Activated T-helper 1 cell treated with anti-CD3 and anti-CD28 coated beads, Interleukin-12 subunit alpha, Interleukin-12 subunit beta, Interleukin-2, Interleukin-4 antibody, amounts not matched to agents 30 ng/mL and 10 ng/mL and 1 ng/mL, durations not matched to agents 14 hours and 24 hours and 36 hours (primary cell): ENCODE measurements around the gene GSTO2. TPM values are rescaled to one million over a fixed set of nuclear protein-coding genes. Genes with fewer than 3 reads are reported as not detected.

Source experiments
- DNase-seq: peaks from one replicate; pipeline ENCODE4 v3.0.0; 2021; ENCODE audit warnings: low spot score
- H3K27ac Mint-ChIP-seq: one replicate; pipeline ENCODE4 v1.8.0; 2021; ENCODE audit warnings: mild to moderate bottlenecking, mixed read lengths
- H3K27me3 Mint-ChIP-seq: one replicate; pipeline ENCODE4 v1.8.0; 2022; ENCODE audit warnings: mild to moderate bottlenecking, moderate library complexity, mixed read lengths; ENCODE audit not compliant: insufficient read depth
- H3K36me3 Mint-ChIP-seq: one replicate; pipeline ENCODE4 v1.8.0; 2021; ENCODE audit warnings: low read depth, mixed read lengths
- H3K4me1 Mint-ChIP-seq: one replicate; pipeline ENCODE4 v1.8.0; 2021; ENCODE audit warnings: low read depth, mixed read lengths
- H3K4me3 Mint-ChIP-seq: one replicate; pipeline ENCODE4 v1.8.0; 2021; ENCODE audit warnings: mild to moderate bottlenecking, moderate library complexity, mixed read lengths
- H3K9me3 Mint-ChIP-seq: one replicate; pipeline ENCODE4 v1.8.0; 2021; ENCODE audit warnings: mixed read lengths
- intact Hi-C: fragments of 100-400 bp; cut with micrococcal nuclease; formaldehyde crosslinking; loops from one replicate; pipeline ENCODE4 v1.15.1; 2024
- total RNA-seq: library from RNA; stranded (reverse); gene quantifications from 2 replicates; pipeline ENCODE4 v1.2.3, GENCODE V29; 2022

GSTO2 gene
- total RNA-seq, 1 donor from 2014 or later, result 1.1 TPM

DNA sequence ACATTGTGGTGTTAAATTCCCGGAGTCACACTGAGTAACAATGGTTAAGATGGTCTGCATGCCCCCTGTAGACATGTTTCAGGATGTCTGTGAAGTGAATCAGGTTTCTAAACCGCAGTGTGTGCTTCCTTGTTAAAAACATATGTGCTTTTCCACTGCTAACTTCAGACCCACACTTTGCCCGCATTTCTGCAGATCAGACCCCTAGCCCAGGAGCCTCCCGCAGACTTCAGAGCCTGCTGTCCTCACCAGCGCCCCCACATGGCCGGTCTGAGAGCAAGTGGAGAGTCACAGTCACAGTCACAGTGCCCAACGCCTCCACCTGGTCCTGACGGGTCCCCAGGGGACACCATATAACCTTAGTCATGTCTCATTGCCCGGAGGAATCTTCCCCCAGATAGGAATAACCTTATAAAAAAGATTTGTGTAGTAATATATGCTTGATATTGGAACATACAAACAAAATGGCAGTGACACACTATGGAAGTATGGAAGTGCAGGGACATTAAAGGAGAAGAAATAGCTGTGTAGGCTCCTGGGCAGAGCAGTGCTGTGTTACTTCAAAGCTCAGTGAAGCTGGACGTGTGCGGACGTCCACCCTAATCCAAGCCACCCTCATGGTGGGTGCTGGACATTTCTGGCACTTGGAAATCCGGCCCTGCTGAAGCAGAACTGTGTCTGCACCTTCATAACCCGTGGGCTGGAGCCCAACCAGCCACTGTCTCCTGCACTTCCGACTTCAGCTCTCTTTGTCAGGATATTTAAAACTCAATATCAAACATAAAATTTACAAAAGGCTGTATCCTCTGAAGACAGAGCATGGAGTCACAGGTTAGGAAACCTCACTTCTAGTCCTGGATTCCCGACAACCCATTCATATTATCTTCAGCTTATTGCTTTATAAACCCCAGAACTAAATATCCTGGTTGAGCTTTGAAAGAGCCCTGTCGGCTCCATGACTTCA, 29.0 kb downstream of the GSTO2 start:
- Mint-ChIP-seq H3K27ac (no peak overlapping the region), H3K4me3 (no peak overlapping the region), H3K36me3 (peaks cover 9% of the 10 kb centered on the region), H3K9me3 (peaks cover 7% of the 10 kb centered on the region), H3K4me1 (peaks cover 34% of the 10 kb centered on the region), H3K27me3 (no peaks in the 10 kb centered on the region)
- DNase-seq, result no peak
- intact Hi-C loops, result no loop called here

DNA sequence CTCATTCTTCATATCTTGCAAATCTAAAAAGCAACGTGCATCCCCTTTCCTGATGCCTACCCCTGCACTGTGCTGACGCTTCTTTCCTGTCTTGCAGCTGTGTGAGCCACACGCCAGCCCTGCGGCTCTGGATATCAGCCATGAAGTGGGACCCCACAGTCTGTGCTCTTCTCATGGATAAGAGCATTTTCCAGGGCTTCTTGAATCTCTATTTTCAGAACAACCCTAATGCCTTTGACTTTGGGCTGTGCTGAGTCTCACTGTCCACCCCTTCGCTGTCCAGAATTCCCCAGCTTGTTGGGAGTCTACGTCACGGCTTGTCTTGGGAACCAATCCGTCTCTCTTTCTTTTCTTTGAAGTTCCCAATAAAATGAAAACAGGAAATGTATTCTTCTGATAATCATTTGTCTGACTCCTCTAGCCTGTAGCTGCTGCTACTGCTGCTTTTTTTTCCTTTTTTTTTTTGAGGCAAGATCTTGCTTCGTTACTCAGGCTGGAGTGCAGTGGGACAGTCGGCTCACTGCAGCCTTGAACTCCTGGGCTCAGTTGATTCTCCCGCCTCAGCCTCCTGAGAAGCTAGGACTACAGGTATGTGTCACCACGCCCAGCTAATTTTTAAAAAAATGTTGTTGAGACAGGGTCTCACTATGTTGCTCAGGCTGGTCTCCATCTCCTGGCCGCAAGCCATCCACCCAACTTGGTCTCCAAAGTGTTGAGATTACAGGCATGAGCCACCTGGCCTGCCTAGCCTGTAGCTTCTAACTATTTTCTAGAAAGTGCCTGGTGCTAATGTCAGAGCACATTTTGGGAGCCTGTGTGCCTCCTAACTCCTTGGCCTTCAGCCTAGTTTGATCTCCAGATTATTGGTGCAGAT, 30.3 kb downstream of the GSTO2 start:
- Mint-ChIP-seq H3K27me3 (no peaks in the 10 kb centered on the region), H3K27ac (no peak overlapping the region), H3K9me3 (peaks cover 15% of the 10 kb centered on the region), H3K36me3 (peaks cover 15% of the 10 kb centered on the region), H3K4me3 (no peak overlapping the region), H3K4me1 (peaks cover 44% of the 10 kb centered on the region)
- intact Hi-C loops, result no loop called here
- no peak for DNase-seq

DNA sequence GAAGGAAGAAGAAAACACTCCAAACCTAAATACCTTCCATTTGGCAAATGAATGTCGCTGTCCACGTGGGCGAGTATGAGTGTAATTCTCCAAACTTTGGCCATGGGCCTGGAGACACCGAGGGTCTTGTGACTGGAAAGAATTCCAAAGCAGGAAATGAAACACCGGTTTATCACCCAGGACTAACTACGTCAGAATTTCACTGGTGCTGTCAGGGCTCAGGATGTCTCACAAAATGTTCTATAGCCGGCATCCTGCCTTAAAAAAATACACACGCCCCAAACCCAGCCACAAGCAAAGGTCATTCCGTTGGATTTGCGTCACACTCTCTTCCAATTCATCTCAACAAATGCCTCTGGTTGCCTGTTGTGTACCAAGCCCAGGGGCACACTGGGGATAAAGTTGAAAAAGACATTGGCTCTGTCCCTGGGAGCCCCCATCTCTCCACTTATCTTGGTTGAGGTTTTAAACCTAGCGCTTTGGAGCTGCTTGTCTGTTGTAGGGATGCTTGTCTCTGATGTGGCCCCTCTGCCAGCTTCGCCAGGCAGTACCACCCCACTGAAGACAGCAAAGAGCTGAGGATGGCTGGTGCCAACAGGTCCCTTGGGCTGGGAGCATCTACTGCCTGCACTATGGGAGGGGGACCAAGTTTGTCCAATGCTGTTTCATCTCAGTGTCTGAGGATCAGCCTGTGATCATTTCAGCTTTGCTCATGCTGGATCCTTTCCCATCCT, 31.2 kb downstream of the GSTO2 start:
- Mint-ChIP-seq H3K36me3 (peaks cover 15% of the 10 kb centered on the region), H3K4me3 (no peak overlapping the region), H3K27ac (peak overlapping the region; percentile 82), H3K9me3 (peaks cover 15% of the 10 kb centered on the region), H3K4me1 (peaks cover 44% of the 10 kb centered on the region), H3K27me3 (no peaks in the 10 kb centered on the region)
- intact Hi-C loops, result loop anchor here (1.0 kb wide), 1 partner anchor 9 kb away; no protein-coding TSS in a partner anchor
- DNase-seq, result no peak

DNA sequence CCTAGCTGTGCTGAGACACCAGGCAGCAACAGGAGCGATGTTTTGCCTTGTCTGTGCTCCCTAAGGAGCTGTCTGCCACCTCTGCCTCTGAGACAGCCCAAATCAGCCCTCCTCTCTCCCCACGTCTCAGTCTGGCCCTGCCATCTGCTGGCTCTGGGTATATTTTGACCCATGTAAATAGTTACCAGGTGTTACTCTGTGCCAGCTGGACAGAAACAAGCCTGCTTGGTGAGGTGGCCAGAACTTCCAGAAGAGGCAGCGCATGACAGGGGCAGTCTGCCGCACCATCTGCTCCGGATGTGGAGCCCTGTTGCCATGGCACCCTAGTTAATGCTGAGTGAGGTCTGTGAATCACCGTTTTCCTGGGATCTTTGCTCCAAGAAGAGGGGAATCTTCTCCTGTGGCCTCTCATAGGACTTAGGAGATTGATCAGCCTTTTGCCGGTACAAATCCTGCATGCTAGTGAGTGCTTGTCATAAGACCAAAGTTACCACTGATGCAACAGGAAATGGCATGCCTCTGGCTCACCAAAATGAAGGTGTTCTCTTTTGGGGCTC, 31.8 kb downstream of the GSTO2 start:
- no peak for DNase-seq
- H3K4me1 Mint-ChIP-seq, result peaks cover 48% of the 10 kb centered on the region
- no peaks in the 10 kb centered on the region for H3K27me3 Mint-ChIP-seq
- intact Hi-C loops, result loop anchor here (1.0 kb wide), 1 partner anchor 10 kb away; no protein-coding TSS in a partner anchor
- H3K4me3 Mint-ChIP-seq, result peak overlapping the region; percentile 25
- peak overlapping the region; percentile 82 for H3K27ac Mint-ChIP-seq
- peaks cover 15% of the 10 kb centered on the region for H3K9me3 Mint-ChIP-seq
- peaks cover 15% of the 10 kb centered on the region for H3K36me3 Mint-ChIP-seq

DNA sequence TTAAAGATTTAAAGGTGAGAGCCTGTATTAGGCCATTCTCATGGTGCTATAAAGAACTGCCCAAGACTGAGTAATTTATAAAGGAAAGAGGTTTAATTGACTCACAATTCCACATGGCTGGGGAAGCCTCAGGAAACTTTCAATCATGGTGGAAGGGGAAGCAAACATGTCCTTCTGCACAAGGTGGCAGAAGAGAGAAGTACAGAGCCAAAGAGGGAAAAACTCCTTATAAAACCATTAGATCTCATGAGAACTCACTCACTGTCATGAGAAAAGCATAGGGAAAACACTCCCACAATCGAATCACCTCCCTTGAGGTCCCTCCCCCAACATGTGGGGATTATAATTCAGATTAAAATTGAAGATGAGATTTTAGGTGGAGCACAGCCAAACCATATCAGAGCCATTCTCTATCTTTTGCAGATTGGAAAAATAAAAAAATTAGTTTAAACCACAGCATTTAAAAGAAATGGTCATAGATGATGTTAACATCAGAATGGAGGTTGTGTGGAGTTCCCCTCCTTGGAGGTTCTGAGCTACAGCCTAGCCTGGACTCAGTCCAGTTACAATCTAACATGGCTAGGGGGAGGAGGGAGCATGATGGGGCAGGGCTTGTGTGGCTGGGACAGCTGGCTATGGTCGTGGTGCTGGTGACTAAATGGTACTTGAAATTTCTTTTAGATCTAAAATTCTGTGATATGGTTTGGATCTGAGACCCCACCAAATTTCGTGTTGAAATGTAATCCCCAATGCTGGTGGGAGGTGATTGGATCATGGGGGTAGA, 33.1 kb downstream of the GSTO2 start:
- H3K9me3 Mint-ChIP-seq, result peaks cover 15% of the 10 kb centered on the region
- peaks cover 2% of the 10 kb centered on the region for H3K27me3 Mint-ChIP-seq
- H3K36me3 Mint-ChIP-seq, result peaks cover 15% of the 10 kb centered on the region
- no peak overlapping the region for H3K27ac Mint-ChIP-seq
- H3K4me1 Mint-ChIP-seq, result peaks cover 61% of the 10 kb centered on the region
- no peak for DNase-seq
- intact Hi-C loops, result no loop called here
- H3K4me3 Mint-ChIP-seq, result no peak overlapping the region

DNA sequence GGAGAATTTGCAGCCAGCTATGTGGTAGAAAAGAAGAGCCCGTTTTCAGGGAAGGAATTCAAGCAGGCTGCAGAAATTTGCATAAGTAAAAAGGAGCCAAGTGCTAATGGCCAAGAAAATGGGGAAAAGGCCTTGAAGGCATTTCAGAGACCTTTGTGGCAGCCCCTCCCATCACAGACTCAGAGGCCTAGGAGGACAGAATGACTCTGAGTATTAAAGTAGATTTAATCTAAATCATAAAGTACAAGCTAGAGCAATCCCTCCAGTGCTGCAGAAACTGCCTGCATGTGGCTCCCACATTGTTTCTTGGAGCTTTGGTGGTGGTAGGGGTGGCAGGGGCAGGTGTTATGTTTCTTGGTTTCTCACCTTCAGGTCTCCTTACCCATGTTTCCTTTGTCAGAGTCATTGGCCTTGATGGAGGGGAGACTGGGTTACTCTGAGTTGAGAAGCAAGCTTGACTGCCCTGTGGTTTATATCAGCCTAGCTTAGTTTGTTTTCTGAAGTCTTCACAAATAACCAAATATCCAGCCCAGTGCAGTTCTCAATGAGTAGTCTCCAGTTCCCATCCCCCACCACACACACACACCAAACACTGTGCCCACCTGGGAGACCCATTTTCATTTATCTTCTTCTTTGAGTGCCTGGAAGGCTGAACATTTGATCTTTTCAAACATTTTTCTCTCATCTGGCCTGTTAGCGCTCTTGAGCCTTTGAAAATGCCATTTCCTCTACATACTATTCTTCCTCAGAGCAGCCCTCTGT, 34.8 kb downstream of the GSTO2 start:
- Mint-ChIP-seq H3K27ac (no peak overlapping the region), H3K4me1 (peaks cover 78% of the 10 kb centered on the region), H3K4me3 (no peak overlapping the region), H3K36me3 (peaks cover 25% of the 10 kb centered on the region), H3K9me3 (peaks cover 15% of the 10 kb centered on the region), H3K27me3 (peaks cover 2% of the 10 kb centered on the region)
- DNase-seq, result no peak
- intact Hi-C loops, result no loop called here

DNA sequence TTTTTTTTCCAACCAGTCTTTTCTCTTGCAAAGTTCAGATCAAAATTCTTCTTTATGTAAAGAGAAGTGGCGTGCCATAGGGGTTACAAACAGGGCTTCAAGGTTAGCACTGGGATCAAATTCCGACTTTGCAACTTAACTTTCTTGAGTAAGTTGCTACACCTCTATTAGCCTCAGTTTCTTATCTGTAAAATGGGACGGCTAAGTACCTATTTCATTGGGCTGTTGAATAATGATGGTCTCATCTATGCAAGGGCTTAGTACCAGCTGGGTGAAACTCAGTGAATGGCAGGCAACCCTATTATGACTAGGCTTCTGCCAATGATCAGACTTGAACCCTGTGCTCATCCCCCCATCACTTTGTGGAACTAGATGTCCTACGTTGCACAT, 35.4 kb downstream of the GSTO2 start:
- intact Hi-C loops, result no loop called here
- Mint-ChIP-seq H3K4me1 (peaks cover 79% of the 10 kb centered on the region), H3K27ac (no peak overlapping the region)

DNA sequence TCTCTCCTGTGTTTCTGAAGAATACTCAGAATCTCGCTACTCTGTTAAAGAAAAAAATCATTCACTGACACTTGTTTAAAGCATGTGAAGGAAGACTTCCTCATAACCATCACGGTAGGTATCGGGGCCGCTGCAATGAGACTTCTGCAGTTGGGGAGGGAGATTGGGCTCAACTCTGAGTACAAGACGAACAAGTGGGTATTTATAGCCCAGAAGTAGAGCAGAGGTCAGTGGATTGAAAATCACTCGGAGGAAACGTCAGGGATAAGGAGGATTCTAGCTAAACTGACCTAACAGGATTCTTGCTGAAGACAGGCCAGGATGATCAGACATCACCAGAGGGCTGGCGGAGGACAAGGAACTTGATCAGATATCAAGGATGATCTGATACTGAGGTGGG, 35.9 kb downstream of the GSTO2 start:
- peaks cover 30% of the 10 kb centered on the region for H3K36me3 Mint-ChIP-seq
- H3K4me1 Mint-ChIP-seq, result peaks cover 79% of the 10 kb centered on the region

More for the DNA sequence above, 35.4 kb downstream of the GSTO2 start:
- Mint-ChIP-seq H3K36me3 (peaks cover 28% of the 10 kb centered on the region), H3K9me3 (peaks cover 15% of the 10 kb centered on the region), H3K27me3 (peaks cover 2% of the 10 kb centered on the region), H3K4me3 (no peak overlapping the region)
- DNase-seq, result no peak

DNA sequence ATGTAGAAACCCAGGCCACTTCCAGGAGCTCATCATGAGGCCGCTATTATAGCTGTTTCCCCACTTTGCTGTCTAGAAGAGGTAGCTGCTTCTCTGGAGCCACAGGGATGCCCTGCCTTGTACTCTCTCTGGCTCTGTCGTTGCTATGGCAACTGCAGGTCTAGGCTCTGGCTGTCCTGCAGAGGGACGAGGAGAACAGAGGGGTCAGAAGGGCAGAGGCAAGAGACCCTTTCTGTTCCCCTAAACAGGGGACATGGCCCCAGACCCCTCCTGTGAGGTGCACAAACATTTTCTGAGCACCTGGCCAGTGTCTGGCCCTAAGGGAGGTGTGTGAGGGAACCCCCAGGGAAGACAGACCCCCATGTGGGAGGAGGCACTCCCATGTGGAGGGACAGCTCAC, 37.9 kb downstream of the GSTO2 start:
- H3K4me3 Mint-ChIP-seq, result no peak overlapping the region
- peaks cover 35% of the 10 kb centered on the region for H3K36me3 Mint-ChIP-seq
- DNase-seq, result no peak
- peaks cover 2% of the 10 kb centered on the region for H3K27me3 Mint-ChIP-seq
- peaks cover 76% of the 10 kb centered on the region for H3K4me1 Mint-ChIP-seq
- intact Hi-C loops, result no loop called here
- peaks cover 12% of the 10 kb centered on the region for H3K9me3 Mint-ChIP-seq
- H3K27ac Mint-ChIP-seq, result no peak overlapping the region

More for the DNA sequence above, 35.9 kb downstream of the GSTO2 start:
- DNase-seq, result no peak
- H3K4me3 Mint-ChIP-seq, result no peak overlapping the region
- no peak overlapping the region for H3K27ac Mint-ChIP-seq
- intact Hi-C loops, result loop anchor here (1.0 kb wide), 2 partner anchors 14 to 45 kb away; no protein-coding TSS in a partner anchor
- H3K9me3 Mint-ChIP-seq, result peaks cover 15% of the 10 kb centered on the region
- H3K27me3 Mint-ChIP-seq, result peaks cover 2% of the 10 kb centered on the region

DNA sequence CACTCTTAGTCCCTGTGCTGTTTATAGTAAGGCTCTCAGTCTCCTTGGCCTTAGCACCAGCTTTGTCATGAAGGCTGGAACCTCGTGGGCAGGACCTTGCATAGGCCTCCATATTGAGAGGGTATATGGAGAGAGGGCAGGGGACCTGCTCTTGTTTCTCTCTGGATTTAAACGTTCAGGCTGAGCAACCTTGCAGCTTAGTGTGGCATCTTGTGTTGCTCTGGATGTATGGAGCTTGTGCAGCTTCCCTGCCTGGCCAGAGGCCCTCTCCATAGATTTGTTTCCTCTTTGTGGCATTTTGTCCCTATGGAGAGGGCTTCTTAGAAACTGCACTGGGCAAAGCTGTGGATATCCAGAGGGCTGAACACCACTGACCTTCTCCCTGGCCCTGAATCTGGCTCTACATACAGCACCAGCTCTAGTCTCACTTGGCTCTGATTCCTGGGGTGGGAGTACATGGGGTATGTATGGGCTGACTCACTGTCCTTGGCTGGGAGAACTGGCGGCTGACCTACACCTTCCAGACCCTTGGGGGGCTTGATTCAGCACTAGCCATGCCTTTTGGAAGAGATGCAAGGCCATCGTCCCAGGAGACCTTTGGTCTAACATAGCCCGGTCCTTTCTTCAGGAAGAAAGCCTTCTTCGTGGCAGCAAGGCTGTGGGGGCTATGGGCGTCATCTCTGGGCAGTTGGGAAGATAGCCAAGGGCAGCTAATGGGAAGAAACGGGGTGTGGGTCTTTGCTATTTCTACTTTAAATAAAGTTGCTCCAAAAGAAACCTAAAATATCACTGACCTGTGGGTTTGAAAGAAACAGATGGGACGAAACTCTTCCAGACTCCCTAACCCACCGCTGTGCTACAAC, 38.8 kb downstream of the GSTO2 start:
- intact Hi-C loops, result loop anchor here (1.0 kb wide), 3 partner anchors 15 to 30 kb away; partner anchors contain the start of gene ITPRIP
- H3K27ac Mint-ChIP-seq, result peak overlapping the region; percentile 32
- peak overlapping the region; percentile 46 for H3K4me3 Mint-ChIP-seq
- H3K4me1 Mint-ChIP-seq, result peaks cover 82% of the 10 kb centered on the region
- no peak for DNase-seq
- peaks cover 9% of the 10 kb centered on the region for H3K9me3 Mint-ChIP-seq
- H3K27me3 Mint-ChIP-seq, result peaks cover 2% of the 10 kb centered on the region
- peaks cover 39% of the 10 kb centered on the region for H3K36me3 Mint-ChIP-seq
